GM19099 (cell line): ENCODE data around the gene OSER1.

Experiments
- POLR2A ChIP-seq: IDR thresholded peaks from 3 replicates; pipeline ENCODE4 v1.6.1; 2011; ENCODE audit warnings: low read depth; ENCODE audit not compliant: insufficient read length; ENCODE audit errors: extremely low read depth

The OSER1 gene

GRCh38 chr20:44233436-44234016, 23.0 kb upstream of the OSER1 start:
- no peak for TF ChIP-seq POLR2A

- TF ChIP-seq POLR2A: no peak
Observed at GRCh38 chr20:44231713-44232468, 21.3 kb upstream of the OSER1 start.

- TF ChIP-seq POLR2A: no peak
Observed at GRCh38 chr20:44231193-44231592, 20.6 kb upstream of the OSER1 start.

GRCh38 chr20:44228465-44229258, 18.1 kb upstream of the OSER1 start:
- TF ChIP-seq POLR2A: no peak

- no peak for TF ChIP-seq POLR2A
Observed at GRCh38 chr20:44224637-44225036, 14.1 kb upstream of the OSER1 start.

GRCh38 chr20:44223721-44224120, 13.2 kb upstream of the OSER1 start:
- no peak for TF ChIP-seq POLR2A

GRCh38 chr20:44222633-44223368, 12.2 kb upstream of the OSER1 start:
- TF ChIP-seq POLR2A: no peak

GRCh38 chr20:44222027-44222426, 11.5 kb upstream of the OSER1 start:
- TF ChIP-seq POLR2A: no peak

- TF ChIP-seq POLR2A: no peak
Observed at GRCh38 chr20:44221368-44221954, 10.9 kb upstream of the OSER1 start.

- no peak for TF ChIP-seq POLR2A
Observed at GRCh38 chr20:44219791-44220190, 9.2 kb upstream of the OSER1 start.

- TF ChIP-seq POLR2A: no peak
Observed at GRCh38 chr20:44219170-44219730, 8.7 kb upstream of the OSER1 start.

GRCh38 chr20:44218446-44218845, 7.9 kb upstream of the OSER1 start:
- TF ChIP-seq POLR2A: no peak

GRCh38 chr20:44217342-44218092, 6.9 kb upstream of the OSER1 start:
- no peak for TF ChIP-seq POLR2A

GRCh38 chr20:44215125-44215524, 4.6 kb upstream of the OSER1 start:
- TF ChIP-seq POLR2A: no peak
